HepG2 (cell line): Measurements from ENCODE around the gene GALNT11. TPM values are rescaled to one million over a fixed set of nuclear protein-coding genes. Genes with fewer than 3 reads are reported as not detected.

Experiments used
- ATAC-seq: fragments of 200-7000 bp; cut with Tn5 transposase; 3 replicates; pipeline ENCODE4 v1.9.1; 2020; ENCODE audit warnings: mild to moderate bottlenecking, moderate library complexity
- BruUV-seq: library from RNA; stranded (reverse); fragments of 400-500 nt; replicated peaks from 2 replicates; lab custom pipeline; 2021; lab: Mats Ljungman, UMichigan
- CTCF ChIA-PET: fragments of 300-600 bp; formaldehyde crosslinking; extraction: SDS; loops from one replicate; lab custom pipeline; 2021; ENCODE audit warnings: low total read pairs, inconsistent platforms, low intra/inter-chr PET ratio; lab: Yijun Ruan, JAX
- POLR2A ChIA-PET: fragments of 350-600 bp; sonication (Branson Sonifier 250); formaldehyde crosslinking; loops from one replicate; lab custom pipeline; 2020; ENCODE audit warnings: antibody characterized with exemption, inconsistent platforms; lab: Yijun Ruan, JAX
- DNase-seq: peaks from one replicate; pipeline ENCODE4 v3.0.0-alpha.2; 2015; ENCODE audit warnings: low spot score
- FAIRE-seq: peaks from 3 replicates; lab custom pipeline; 2011; peaks lifted over from hg19 to GRCh38; lab: Jason Lieb, UNC
- H2AFZ ChIP-seq: one replicate; pipeline ENCODE4 v1.6.1; 2011; ENCODE audit warnings: low read length, inconsistent platforms
- H3K27ac ChIP-seq: fragments of 300-600 bp; 3 replicates; pipeline ENCODE4 v1.8.0; 2011; ENCODE audit warnings: mixed run types, mild to moderate bottlenecking, mixed read lengths, low read length, inconsistent platforms; ENCODE audit not compliant: insufficient read depth; ENCODE audit errors: extremely low read length
- H3K27me3 ChIP-seq, 2 experiments: fragments of 200-600 bp in 1 of 2; 2 replicates in 1 of 2; 3 replicates in 1 of 2; pipeline versions ENCODE4 v1.6.0 to v1.8.0; 2011; ENCODE audit warnings: low read length in 2 of 2, mild to moderate bottlenecking in 2 of 2, moderate library complexity in 2 of 2, inconsistent platforms in 1 of 2; ENCODE audit not compliant: insufficient read depth in 2 of 2, control insufficient read depth in 1 of 2
- H3K36me3 ChIP-seq, 2 experiments: fragments of 200-600 bp in 1 of 2; replicated peaks in 1 of 2; 2 replicates in 1 of 2; 3 replicates in 1 of 2; pipeline versions ENCODE4 v1.5.1 to v1.8.0; 2011; ENCODE audit warnings: low read length in 2 of 2, inconsistent platforms in 1 of 2; ENCODE audit not compliant: insufficient read depth in 2 of 2, control insufficient read depth in 1 of 2
- H3K4me1 ChIP-seq: 2 replicates; pipeline ENCODE4 v1.5.1; 2012; ENCODE audit warnings: low read length, inconsistent platforms; ENCODE audit not compliant: insufficient read depth
- H3K4me2 ChIP-seq: 2 replicates; pipeline ENCODE4 v1.6.0; 2011; ENCODE audit warnings: low read depth, low read length, inconsistent platforms
- H3K4me3 ChIP-seq, 3 experiments: fragments of 200-600 bp in 1 of 3; sonication (generic), shearing (Covaris generic) in 1 of 3; replicated peaks in 1 of 3; 2 replicates each; pipeline ENCODE4 v1.5.1; 2011 to 2016; ENCODE audit warnings: low read length in 3 of 3, inconsistent platforms in 2 of 3, low read depth in 2 of 3, mild to moderate bottlenecking in 2 of 3, control low read depth in 1 of 3, mixed read lengths in 1 of 3; ENCODE audit not compliant: insufficient read depth in 1 of 3
- H3K79me2 ChIP-seq: one replicate; pipeline ENCODE4 v1.6.1; 2011; ENCODE audit warnings: low read length, inconsistent platforms; ENCODE audit not compliant: insufficient read depth
- H3K9ac ChIP-seq: 2 replicates; pipeline ENCODE4 v1.6.0; 2011; ENCODE audit warnings: mild to moderate bottlenecking, low read depth, low read length, inconsistent platforms; ENCODE audit not compliant: insufficient read depth
- H3K9me3 ChIP-seq: 2 replicates; pipeline ENCODE4 v1.5.1; 2012; ENCODE audit warnings: mild to moderate bottlenecking, low read length
- H4K20me1 ChIP-seq: 2 replicates; pipeline ENCODE4 v1.6.0; 2011; ENCODE audit warnings: inconsistent platforms, mild to moderate bottlenecking, low read length, moderate library complexity; ENCODE audit not compliant: insufficient read depth
- ELF4 ChIP-seq: sonication (generic); formaldehyde crosslinking; IDR thresholded peaks from 2 replicates; pipeline ENCODE4 v1.5.0; 2020; ENCODE audit warnings: missing genetic modification reagents, mild to moderate bottlenecking, moderate library complexity, borderline replicate concordance
- FOXA3 ChIP-seq: IDR thresholded peaks from 2 replicates; pipeline ENCODE4 v1.6.1; 2016; ENCODE audit warnings: missing genetic modification reagents, missing compliant biosample characterization
- ZNF121 ChIP-seq: sonication (generic); formaldehyde crosslinking; IDR thresholded peaks from 2 replicates; pipeline ENCODE4 v1.5.0; 2020; ENCODE audit warnings: mild to moderate bottlenecking, missing genetic modification reagents
- ZNF749 ChIP-seq: sonication (generic); formaldehyde crosslinking; IDR thresholded peaks from 2 replicates; pipeline ENCODE4 v1.8.0; 2022; ENCODE audit warnings: mild to moderate bottlenecking, missing genetic modification reagents, moderate library complexity, borderline replicate concordance
- ZNF879 ChIP-seq: sonication (generic); formaldehyde crosslinking; IDR thresholded peaks from 2 replicates; pipeline ENCODE4 v1.8.1; 2023; ENCODE audit warnings: missing genetic modification reagents
- WGBS: methylation state at CpG from one replicate; pipeline ENCODE4 v1.1.6; 2017; ENCODE audit warnings: low lambda C conversion rate; 5-methylcytosine and 5-hydroxymethylcytosine counted together
- in situ Hi-C: cut with HindIII; loops from 2 replicates; pipeline ENCODE4 v1.10.0; 2017; ENCODE audit warnings: low pct_unique_long_range_greater_than_20kb; ENCODE audit not compliant: extremely low pct_ligation_motif_present
- intact Hi-C: fragments of 100-400 bp; cut with micrococcal nuclease; formaldehyde crosslinking; loops from one replicate; pipeline ENCODE4 v1.10.0; 2022; ENCODE audit not compliant: unreplicated experiment
- polyA plus RNA-seq, 8 experiments: library from polyadenylated mRNA; depleted of rRNA in 3 of 8; stranded (reverse) in 7 of 8; unstranded in 1 of 8; fragments of >200 nt; fragmentation: Illumina TruSeq in 4 of 8; extraction: Trizol in 4 of 8; gene quantifications; 2 replicates each; pipeline versions ENCODE4 v1.2.1 to v1.2.3, GENCODE V29; 2011 to 2016; ENCODE audit warnings: low read depth in 4 of 8, missing spikeins in 1 of 8, mixed read lengths in 1 of 8; ENCODE audit not compliant: insufficient read depth in 1 of 8
- total RNA-seq, 5 experiments: library from RNA; depleted of rRNA; stranded (reverse); fragments of >200 nt; fragmentation: Illumina TruSeq; extraction: Trizol; gene quantifications; 2 replicates each; pipeline ENCODE4 v1.2.3, GENCODE V29; 2016; ENCODE audit warnings: low read depth in 1 of 5
- TF ChIP-seq, protein P1 (sequence below): sonication (generic); formaldehyde crosslinking; IDR thresholded peaks from 2 replicates; pipeline ENCODE4 v1.5.0; 2020; ENCODE audit warnings: mild to moderate bottlenecking, missing genetic modification reagents, borderline replicate concordance

Gene GALNT11
- total and polyA plus RNA-seq, 2 of the 13 experiments (the other 11 are each of a cell fraction or from before 2014, with no cell fraction given): 9.3 to 16.3 TPM

GRCh38 chr7:152085131-152085530, 59.7 kb downstream of the GALNT11 start:
- FAIRE-seq (no peak), DNase-seq (no peak), ATAC-seq (no peak)
- Histone ChIP-seq H3K4me2 (no peak overlapping the region), H3K79me2 (no peaks in the 10 kb centered on the region), H3K36me3 (no peaks in the 10 kb centered on the region), H3K27ac (no peak overlapping the region), H3K9ac (no peak overlapping the region), H3K4me3 (no peak overlapping the region), H2AFZ (no peak overlapping the region), H3K9me3 (peaks cover 12% of the 10 kb centered on the region), H4K20me1 (no peaks in the 10 kb centered on the region), H3K4me1 (peaks cover 29% of the 10 kb centered on the region), H3K27me3 (no peaks in the 10 kb centered on the region)
- intact Hi-C loops: no loop called here
- BruUV-seq: no TSS peak
- in situ Hi-C loops: no loop called here
- 93% methylated on average over 3 of the region's 3 CpGs for WGBS
- TF ChIP-seq ZNF749 (no peak), ELF4 (no peak), FOXA3 (CRISPR knock-in tag) (no peak), ZNF879 (CRISPR knock-in tag) (no peak), ZNF121 (no peak)
- TF ChIP-seq, protein P1, sequence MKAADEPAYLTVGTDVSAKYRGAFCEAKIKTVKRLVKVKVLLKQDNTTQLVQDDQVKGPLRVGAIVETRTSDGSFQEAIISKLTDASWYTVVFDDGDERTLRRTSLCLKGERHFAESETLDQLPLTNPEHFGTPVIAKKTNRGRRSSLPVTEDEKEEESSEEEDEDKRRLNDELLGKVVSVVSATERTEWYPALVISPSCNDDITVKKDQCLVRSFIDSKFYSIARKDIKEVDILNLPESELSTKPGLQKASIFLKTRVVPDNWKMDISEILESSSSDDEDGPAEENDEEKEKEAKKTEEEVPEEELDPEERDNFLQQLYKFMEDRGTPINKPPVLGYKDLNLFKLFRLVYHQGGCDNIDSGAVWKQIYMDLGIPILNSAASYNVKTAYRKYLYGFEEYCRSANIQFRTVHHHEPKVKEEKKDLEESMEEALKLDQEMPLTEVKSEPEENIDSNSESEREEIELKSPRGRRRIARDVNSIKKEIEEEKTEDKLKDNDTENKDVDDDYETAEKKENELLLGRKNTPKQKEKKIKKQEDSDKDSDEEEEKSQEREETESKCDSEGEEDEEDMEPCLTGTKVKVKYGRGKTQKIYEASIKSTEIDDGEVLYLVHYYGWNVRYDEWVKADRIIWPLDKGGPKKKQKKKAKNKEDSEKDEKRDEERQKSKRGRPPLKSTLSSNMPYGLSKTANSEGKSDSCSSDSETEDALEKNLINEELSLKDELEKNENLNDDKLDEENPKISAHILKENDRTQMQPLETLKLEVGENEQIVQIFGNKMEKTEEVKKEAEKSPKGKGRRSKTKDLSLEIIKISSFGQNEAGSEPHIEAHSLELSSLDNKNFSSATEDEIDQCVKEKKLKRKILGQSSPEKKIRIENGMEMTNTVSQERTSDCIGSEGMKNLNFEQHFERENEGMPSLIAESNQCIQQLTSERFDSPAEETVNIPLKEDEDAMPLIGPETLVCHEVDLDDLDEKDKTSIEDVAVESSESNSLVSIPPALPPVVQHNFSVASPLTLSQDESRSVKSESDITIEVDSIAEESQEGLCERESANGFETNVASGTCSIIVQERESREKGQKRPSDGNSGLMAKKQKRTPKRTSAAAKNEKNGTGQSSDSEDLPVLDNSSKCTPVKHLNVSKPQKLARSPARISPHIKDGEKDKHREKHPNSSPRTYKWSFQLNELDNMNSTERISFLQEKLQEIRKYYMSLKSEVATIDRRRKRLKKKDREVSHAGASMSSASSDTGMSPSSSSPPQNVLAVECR (CRISPR knock-in tag): no peak
- CTCF ChIA-PET: no interaction called here
- POLR2A ChIA-PET: no interaction called here
